Kidney capillary endothelial cell (primary cell): ENCODE data around the gene TBC1D14.
"Not testable (repeated sequence)": the region's sequence is repeated elsewhere in the genome, so short reads cannot be mapped to it uniquely, and the experiment has no call there.

Source experiments
- DNase-seq: peaks from one replicate; pipeline ENCODE4 v3.0.0-alpha.2; 2018; ENCODE audit warnings: low spot score

The TBC1D14 gene

GRCh38 chr4:6972911-6973310 is 63.3 kb downstream of the TBC1D14 start:
- no peak for DNase-seq

GRCh38 chr4:6974138-6974848 is 64.7 kb downstream of the TBC1D14 start:
- DNase-seq: peak; percentile 56

- not testable (repeated sequence) for DNase-seq
Measured at GRCh38 chr4:6977846-6978245, 68.2 kb downstream of the TBC1D14 start.

- DNase-seq: no peak
Measured at GRCh38 chr4:6983544-6984142, 74.0 kb downstream of the TBC1D14 start.

GRCh38 chr4:6984612-6985425 is 75.2 kb downstream of the TBC1D14 start:
- DNase-seq: no peak

GRCh38 chr4:6986072-6986780 is 76.6 kb downstream of the TBC1D14 start:
- peak; percentile 50 for DNase-seq

GRCh38 chr4:6986781-6987587 is 77.4 kb downstream of the TBC1D14 start:
- peak; percentile 76 for DNase-seq

- DNase-seq: peak; percentile 8
Measured at GRCh38 chr4:6987588-6987961, 77.9 kb downstream of the TBC1D14 start.

- no peak for DNase-seq
Measured at GRCh38 chr4:6988016-6988715, 78.5 kb downstream of the TBC1D14 start.

- no peak for DNase-seq
Measured at GRCh38 chr4:6989331-6989923, 79.8 kb downstream of the TBC1D14 start.

GRCh38 chr4:6990661-6991060 is 81.0 kb downstream of the TBC1D14 start:
- no peak for DNase-seq

- no peak for DNase-seq
Measured at GRCh38 chr4:6991249-6991648, 81.6 kb downstream of the TBC1D14 start.

GRCh38 chr4:6991771-6992557 is 82.3 kb downstream of the TBC1D14 start:
- DNase-seq: peak; percentile 37

- DNase-seq: no peak
Measured at GRCh38 chr4:6992728-6993677, 83.4 kb downstream of the TBC1D14 start.

- no peak for DNase-seq
Measured at GRCh38 chr4:6996481-6996880, 86.9 kb downstream of the TBC1D14 start.

GRCh38 chr4:6999172-7000086 is 89.8 kb downstream of the TBC1D14 start:
- DNase-seq: no peak

- no peak for DNase-seq
Measured at GRCh38 chr4:7000421-7001176, 91.0 kb downstream of the TBC1D14 start.
